ENCODE results near the gene PCDHA8. TPM values are rescaled to one million over a fixed set of nuclear protein-coding genes. Genes with fewer than 3 reads are reported as not detected.
"Not testable (repeated sequence)": the region's sequence is repeated elsewhere in the genome, so short reads cannot be mapped to it uniquely, and the experiment has no call there.

PCDHA8 gene
- total and polyA plus RNA-seq, 9 of the 15 experiments (the other 6 are each of a cell fraction or from before 2014, with no cell fraction given): not detected

GRCh38 chr5:140827704-140828361 is 13.2 kb upstream of the PCDHA8 start, which contains the start of gene PCDHA6 (continued):
- TF ChIP-seq POLR3G (IDR thresholded peaks at IDR 0.05; ENCODE audit: extremely low read depth, insufficient read length, insufficient replicate concordance) (no peak), HSF4 (CRISPR knock-in tag; IDR thresholded peaks at IDR 0.05; ENCODE audit: borderline replicate concordance) (no peak)

- FAIRE-seq (no peak), ATAC-seq (no peak), DNase-seq (ENCODE audit: extremely low read depth in 1 of 4, low spot score in 3 of 4) (no peak)
- no peaks in the 10 kb centered on the region for H3K79me2 ChIP-seq (ENCODE audit: control insufficient read depth, insufficient read depth, low read length)
- H3K27me3 ChIP-seq (ENCODE audit: control insufficient read depth in 2 of 2, insufficient read depth in 2 of 2, low read length in 2 of 2): no peaks in the 10 kb centered on the region
- no TSS peak for BruUV-seq (replicated peaks)
- no peaks in the 10 kb centered on the region for H4K20me1 ChIP-seq (replicated peaks; ENCODE audit: control insufficient read depth, insufficient read depth, low read length)
- H3K27ac ChIP-seq (ENCODE audit: extremely low read depth, low read depth, low read length): no peak overlapping the region
- POLR2A ChIA-PET: no interaction called here
- 6% methylated on average over 15 of the region's 18 CpGs for WGBS (ENCODE audit: insufficient coverage, low coverage, missing lambda C conversion rate)
- H3K9ac ChIP-seq (ENCODE audit: insufficient read depth in 1 of 2, low read depth in 2 of 2, low read length in 2 of 2): no peak overlapping the region
- CTCF ChIA-PET (ENCODE audit: low intra/inter-chr PET ratio): no interaction called here
- no peaks in the 10 kb centered on the region for H3K9me1 ChIP-seq (ENCODE audit: control insufficient read depth, insufficient read depth, low read length)
- TF ChIP-seq, protein P1, sequence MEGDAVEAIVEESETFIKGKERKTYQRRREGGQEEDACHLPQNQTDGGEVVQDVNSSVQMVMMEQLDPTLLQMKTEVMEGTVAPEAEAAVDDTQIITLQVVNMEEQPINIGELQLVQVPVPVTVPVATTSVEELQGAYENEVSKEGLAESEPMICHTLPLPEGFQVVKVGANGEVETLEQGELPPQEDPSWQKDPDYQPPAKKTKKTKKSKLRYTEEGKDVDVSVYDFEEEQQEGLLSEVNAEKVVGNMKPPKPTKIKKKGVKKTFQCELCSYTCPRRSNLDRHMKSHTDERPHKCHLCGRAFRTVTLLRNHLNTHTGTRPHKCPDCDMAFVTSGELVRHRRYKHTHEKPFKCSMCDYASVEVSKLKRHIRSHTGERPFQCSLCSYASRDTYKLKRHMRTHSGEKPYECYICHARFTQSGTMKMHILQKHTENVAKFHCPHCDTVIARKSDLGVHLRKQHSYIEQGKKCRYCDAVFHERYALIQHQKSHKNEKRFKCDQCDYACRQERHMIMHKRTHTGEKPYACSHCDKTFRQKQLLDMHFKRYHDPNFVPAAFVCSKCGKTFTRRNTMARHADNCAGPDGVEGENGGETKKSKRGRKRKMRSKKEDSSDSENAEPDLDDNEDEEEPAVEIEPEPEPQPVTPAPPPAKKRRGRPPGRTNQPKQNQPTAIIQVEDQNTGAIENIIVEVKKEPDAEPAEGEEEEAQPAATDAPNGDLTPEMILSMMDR (IDR thresholded peaks at IDR 0.05 in 2 of 3, conservative IDR thresholded peaks at IDR 0.05 in 1 of 3; ENCODE audit: insufficient read depth in 2 of 3, low read depth in 1 of 3, low read length in 3 of 3): peak in 2 of 3 experiments; percentile 5 to 15; a peak in 2 of 6 replicates
- TF ChIP-seq NFXL1 (CRISPR knock-in tag; IDR thresholded peaks at IDR 0.05): no peak
- no peak overlapping the region for H3K4me2 ChIP-seq (ENCODE audit: insufficient read depth, low read length)
- H3K4me3 ChIP-seq: no peak overlapping the region
- no peaks in the 10 kb centered on the region for H3K9me3 ChIP-seq (replicated peaks; ENCODE audit: control insufficient read depth, insufficient read depth, low read depth, low read length)
- peaks cover 0 to 15% of the 10 kb centered on the region in 2 experiments; a peak in 2 of 5 replicates for H3K4me1 ChIP-seq (replicated peaks in 1 of 2; ENCODE audit: control insufficient read depth in 2 of 2, insufficient read depth in 2 of 2, low read length in 2 of 2)
- H3K36me3 ChIP-seq (ENCODE audit: control insufficient read depth, insufficient read depth, low read length): no peaks in the 10 kb centered on the region
- H2AFZ ChIP-seq (ENCODE audit: low read depth, low read length): no peak overlapping the region
- in situ Hi-C loops (cut with MboI): no loop called here
- intact Hi-C loops (cut with micrococcal nuclease): loop anchor here (5.0 kb wide), 1 partner anchor 214 kb away; no protein-coding TSS in a partner anchor
These were observed 12.6 kb upstream of the PCDHA8 start for GRCh38 chr5:140828362-140828737.

DNA sequence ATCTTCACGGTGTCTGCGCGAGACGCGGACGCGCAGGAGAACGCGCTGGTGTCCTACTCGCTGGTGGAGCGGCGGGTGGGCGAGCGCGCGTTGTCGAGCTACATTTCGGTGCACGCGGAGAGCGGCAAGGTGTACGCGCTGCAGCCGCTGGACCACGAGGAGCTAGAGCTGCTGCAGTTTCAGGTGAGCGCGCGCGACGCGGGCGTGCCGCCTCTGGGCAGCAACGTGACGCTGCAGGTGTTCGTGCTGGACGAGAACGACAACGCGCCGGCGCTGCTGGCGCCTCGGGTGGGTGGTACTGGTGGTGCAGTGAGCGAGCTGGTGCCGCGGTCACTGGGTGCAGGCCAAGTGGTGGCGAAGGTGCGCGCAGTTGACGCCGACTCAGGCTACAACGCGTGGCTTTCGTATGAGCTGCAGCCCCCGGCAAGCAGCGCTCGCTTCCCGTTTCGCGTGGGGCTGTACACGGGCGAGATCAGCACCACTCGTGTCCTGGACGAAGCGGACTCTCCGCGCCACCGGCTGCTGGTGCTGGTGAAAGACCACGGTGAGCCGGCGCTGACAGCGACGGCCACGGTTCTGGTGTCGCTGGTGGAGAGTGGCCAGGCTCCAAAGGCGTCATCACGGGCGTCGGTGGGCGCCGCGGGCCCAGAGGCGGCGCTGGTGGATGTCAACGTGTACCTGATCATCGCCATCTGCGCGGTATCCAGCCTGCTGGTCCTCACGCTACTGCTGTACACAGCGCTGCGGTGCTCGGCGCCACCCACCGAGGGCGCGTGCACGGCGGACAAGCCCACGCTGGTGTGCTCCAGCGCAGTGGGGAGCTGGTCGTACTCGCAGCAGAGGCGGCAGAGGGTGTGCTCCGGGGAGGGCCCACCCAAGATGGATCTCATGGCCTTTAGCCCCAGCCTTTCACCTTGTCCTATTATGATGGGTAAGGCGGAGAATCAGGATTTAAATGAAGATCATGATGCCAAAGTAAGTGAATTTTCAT is 11.2 kb upstream of the PCDHA8 start:
- WGBS (ENCODE audit: insufficient coverage, low coverage, missing lambda C conversion rate): 31% methylated on average over 81 of the region's 106 CpGs
- DNase-seq (ENCODE audit: extremely low read depth in 1 of 4, low spot score in 3 of 4); H3K27ac ChIP-seq (ENCODE audit: extremely low read depth, low read depth, low read length); H3K79me2 ChIP-seq (ENCODE audit: control insufficient read depth, insufficient read depth, low read length); H3K4me2 ChIP-seq (ENCODE audit: insufficient read depth, low read length); CTCF ChIA-PET (ENCODE audit: low intra/inter-chr PET ratio); H3K9ac ChIP-seq (ENCODE audit: insufficient read depth in 1 of 2, low read depth in 2 of 2, low read length in 2 of 2); H2AFZ ChIP-seq (ENCODE audit: low read depth, low read length); H3K4me3 ChIP-seq; H3K9me1 ChIP-seq (ENCODE audit: control insufficient read depth, insufficient read depth, low read length); ATAC-seq; BruUV-seq (replicated peaks); FAIRE-seq; H3K9me3 ChIP-seq (replicated peaks; ENCODE audit: control insufficient read depth, insufficient read depth, low read depth, low read length); H3K36me3 ChIP-seq (ENCODE audit: control insufficient read depth, insufficient read depth, low read length); in situ Hi-C loops (cut with MboI); H3K27me3 ChIP-seq (ENCODE audit: control insufficient read depth in 2 of 2, insufficient read depth in 2 of 2, low read length in 2 of 2); H4K20me1 ChIP-seq (replicated peaks; ENCODE audit: control insufficient read depth, insufficient read depth, low read length): not testable (repeated sequence)
- intact Hi-C loops (cut with micrococcal nuclease): loop anchor here (5.0 kb wide), 1 partner anchor 212 kb away; no protein-coding TSS in a partner anchor
- POLR2A ChIA-PET: interaction anchor here (0.6 kb wide), 1 partner anchor 520 kb away, joined by 3 read pairs; the partner anchor contains the start of gene PCDHGB1
- H3K4me1 ChIP-seq (replicated peaks in 1 of 2; ENCODE audit: control insufficient read depth in 2 of 2, insufficient read depth in 2 of 2, low read length in 2 of 2): peaks cover 0 to 10% of the 10 kb centered on the region in 2 experiments; a peak in 1 of 5 replicates
